GM18873 (cell line): ENCODE measurements around the gene SOX5.
"Not testable (repeated sequence)": the region's sequence is repeated elsewhere in the genome, so short reads cannot be mapped to it uniquely, and the experiment has no call there.

Experiments
- ATAC-seq: cut with Tn5 transposase; IDR thresholded peaks from one replicate; pipeline ENCODE4 v1.9.1; 2021; ENCODE audit warnings: mild to moderate bottlenecking, moderate library complexity, moderate number of reproducible peaks; ENCODE audit not compliant: unreplicated experiment, low FRiP score

Gene SOX5

GRCh38 chr12:23519444-23519843, 430.0 kb downstream of the SOX5 start:
- not testable (repeated sequence) for ATAC-seq

GRCh38 chr12:23515785-23516184, 433.7 kb downstream of the SOX5 start:
- ATAC-seq = not testable (repeated sequence)

GRCh38 chr12:23510484-23510883, 439.0 kb downstream of the SOX5 start:
- ATAC-seq = no peak

GRCh38 chr12:23509832-23510231, 439.6 kb downstream of the SOX5 start:
- ATAC-seq = not testable (repeated sequence)

- ATAC-seq = not testable (repeated sequence)
These were observed 441.7 kb downstream of the SOX5 start for GRCh38 chr12:23507785-23508184.

GRCh38 chr12:23505736-23506135, 443.7 kb downstream of the SOX5 start:
- not testable (repeated sequence) for ATAC-seq

- no peak for ATAC-seq
These were observed 444.6 kb downstream of the SOX5 start for GRCh38 chr12:23504641-23505399.

- ATAC-seq = no peak
These were observed 445.4 kb downstream of the SOX5 start for GRCh38 chr12:23504043-23504442.

- ATAC-seq = no peak
These were observed 445.9 kb downstream of the SOX5 start for GRCh38 chr12:23503544-23503943.

GRCh38 chr12:23502259-23502658, 447.2 kb downstream of the SOX5 start:
- ATAC-seq = no peak

- no peak for ATAC-seq
These were observed 454.0 kb downstream of the SOX5 start for GRCh38 chr12:23495472-23495871.

GRCh38 chr12:23493672-23494071, 455.8 kb downstream of the SOX5 start:
- no peak for ATAC-seq

GRCh38 chr12:23491029-23491428, 458.4 kb downstream of the SOX5 start:
- not testable (repeated sequence) for ATAC-seq

GRCh38 chr12:23488130-23488529, 461.3 kb downstream of the SOX5 start:
- no peak for ATAC-seq

GRCh38 chr12:23484238-23484637, 465.2 kb downstream of the SOX5 start:
- no peak for ATAC-seq

GRCh38 chr12:23482571-23482970, 466.9 kb downstream of the SOX5 start:
- ATAC-seq = no peak
